SIG-M5 treated with dmso at 0.1 percent for 504 hours (cell line): ENCODE results near the gene ATP6V0E2.
"Not testable (repeated sequence)": the region's sequence is repeated elsewhere in the genome, so short reads cannot be mapped to it uniquely, and the experiment has no call there.

Experiments
- DNase-seq: peaks from one replicate; lab custom pipeline; 2025; ENCODE audit not compliant: unreplicated experiment; lab: John Stamatoyannopoulos, UW

The ATP6V0E2 gene

GRCh38 chr7:149926414-149926813, 52.6 kb downstream of the ATP6V0E2 start:
- not testable (repeated sequence) for DNase-seq
